Femur (tissue), 1 donor: ENCODE results near the gene NPY1R.

ENCODE experiments used
- DNase-seq: peaks from one replicate; pipeline ENCODE4 v3.0.0-alpha.2; 2017

Gene NPY1R

DNA sequence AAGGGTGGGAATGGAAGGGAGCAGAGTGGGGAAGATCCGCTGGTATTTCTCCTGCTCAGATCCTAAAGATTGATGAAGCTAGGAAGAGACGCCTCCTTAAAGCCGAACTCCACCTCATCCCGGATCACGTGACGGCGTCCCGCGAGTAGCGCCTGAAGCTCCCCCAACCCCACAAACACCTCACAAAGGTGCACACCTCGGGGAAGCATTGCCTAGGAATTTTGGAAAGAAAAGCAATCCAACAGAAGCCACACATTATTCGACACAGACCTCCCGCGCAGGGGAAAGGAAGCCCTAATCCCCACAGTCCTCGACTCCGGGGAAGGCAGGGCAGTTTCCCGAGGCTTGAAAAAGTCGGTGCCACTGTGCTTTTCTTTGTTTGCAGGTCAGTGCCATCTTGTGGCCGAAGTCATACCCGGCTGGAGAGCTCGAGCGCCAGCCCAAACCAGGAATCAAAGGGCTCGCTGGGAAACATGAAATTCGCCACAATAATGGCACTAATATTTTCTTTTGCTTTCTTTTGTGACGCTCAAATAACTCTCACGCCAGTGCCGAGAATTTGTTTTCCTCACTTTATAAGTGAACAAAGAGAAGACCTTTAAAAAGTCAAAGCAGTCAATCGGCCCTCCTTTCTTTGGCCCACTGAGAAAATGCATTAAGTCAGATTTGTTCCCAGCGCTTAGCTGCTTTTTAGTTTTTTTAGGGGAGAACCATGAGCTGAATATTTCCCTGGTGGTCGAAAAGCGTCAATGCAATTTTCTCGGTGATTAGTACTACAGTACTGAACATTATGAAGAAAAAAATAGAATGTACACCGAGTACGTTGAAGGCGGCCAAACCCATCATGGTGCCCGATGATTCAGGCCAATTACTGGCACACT, at the start of gene NPY1R:
Gene NPY1R, minus strand, starts transcription at position 71 of the 881 bp plus-strand sequence. CDS start 6,042 bp downstream, outside the sequence.
- peak; percentile 89 for DNase-seq

DNA sequence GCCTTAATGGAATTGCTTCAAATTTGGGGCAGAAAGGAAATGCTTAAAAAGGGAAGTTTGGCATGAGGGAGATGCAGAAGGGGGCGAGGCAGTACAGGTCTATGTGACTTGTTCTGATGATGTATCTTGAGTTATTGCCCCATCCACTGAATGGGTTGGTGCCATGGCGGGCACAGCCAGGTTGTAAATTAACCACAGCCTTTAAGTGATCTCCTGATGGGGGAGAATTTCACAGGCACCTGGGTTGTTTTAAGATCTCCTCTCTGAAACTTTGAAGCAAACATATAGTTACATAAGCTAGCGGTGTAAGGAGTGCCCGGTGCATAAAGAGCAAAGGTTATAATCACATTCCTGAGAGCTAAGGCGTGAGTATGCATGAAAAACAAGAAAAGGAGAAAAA, 48.3 kb upstream of the NPY1R start:
- no peak for DNase-seq

DNA sequence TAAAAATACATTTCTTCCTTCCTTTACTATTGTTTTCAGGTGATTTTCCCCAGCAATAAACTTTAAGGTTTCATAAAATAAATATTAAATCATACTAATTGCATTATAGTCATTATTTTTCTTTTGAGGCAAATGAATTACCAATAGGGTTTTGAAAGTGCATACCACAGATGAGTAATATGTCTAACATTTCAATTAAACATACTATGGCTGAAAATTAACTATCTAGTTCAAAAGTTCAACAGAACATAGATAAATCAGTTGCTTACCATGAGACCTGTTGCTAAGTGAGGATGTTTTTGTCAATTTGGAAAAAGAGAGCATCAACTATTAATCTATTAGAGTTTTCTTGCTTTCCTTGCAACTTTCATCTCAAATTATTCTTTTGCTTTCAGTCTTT, 46.3 kb upstream of the NPY1R start:
- no peak for DNase-seq

DNA sequence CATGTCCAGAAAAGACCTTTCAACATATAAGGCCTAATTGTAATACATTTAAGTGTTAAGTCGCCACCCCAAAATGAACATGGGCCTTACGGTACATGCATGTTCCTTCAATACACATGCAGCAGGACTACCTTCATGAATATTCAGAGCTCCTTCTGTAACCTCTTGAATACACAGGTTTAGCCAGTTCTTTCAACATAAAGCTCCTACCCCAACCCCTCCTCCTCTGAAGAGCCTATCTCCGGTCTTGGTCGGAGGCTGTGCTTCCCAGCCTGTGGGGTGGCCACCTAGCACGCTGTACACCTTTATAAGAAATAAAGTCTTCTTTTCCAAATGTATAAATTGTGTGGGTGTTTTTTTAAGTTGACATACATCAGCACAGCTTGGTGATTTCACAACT, 39.6 kb upstream of the NPY1R start:
- DNase-seq = no peak

DNA sequence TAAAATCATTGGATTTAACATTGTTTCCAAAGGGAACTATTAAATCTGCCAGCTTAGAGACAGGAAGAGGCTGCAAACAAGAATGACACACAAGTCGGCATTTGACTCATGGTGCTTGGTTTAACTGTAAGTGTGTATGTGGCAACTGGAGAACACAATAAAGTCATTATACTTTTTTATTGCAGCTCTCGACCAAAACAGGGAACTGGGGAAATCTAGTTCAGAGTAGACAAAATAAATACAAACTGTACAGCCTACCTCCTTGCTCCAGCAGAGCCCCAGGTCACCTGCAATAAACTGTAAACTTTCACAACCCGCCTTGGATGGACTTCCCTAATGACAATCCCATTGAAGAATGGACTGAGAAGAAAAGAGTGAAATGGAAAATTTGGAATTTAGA, 35.3 kb upstream of the NPY1R start:
- no peak for DNase-seq

DNA sequence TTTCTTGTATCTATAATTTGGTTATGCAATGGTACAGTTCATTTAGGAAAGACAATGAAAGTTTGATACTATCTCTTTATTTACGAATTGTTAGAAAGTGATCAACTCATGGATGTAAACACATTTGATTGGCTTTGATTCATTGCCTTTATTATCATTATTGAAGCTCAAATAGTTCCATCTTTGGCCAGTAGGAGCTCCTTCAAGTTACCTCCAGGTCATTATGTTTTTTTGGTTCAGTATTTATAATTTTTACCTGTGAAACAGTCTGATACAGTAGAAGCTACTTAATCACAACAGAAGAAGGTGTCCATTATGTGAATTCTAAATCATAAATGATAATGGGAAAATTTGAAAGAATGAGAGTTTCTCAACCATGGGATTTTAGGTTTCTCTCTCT, 23.7 kb upstream of the NPY1R start:
- DNase-seq = no peak

DNA sequence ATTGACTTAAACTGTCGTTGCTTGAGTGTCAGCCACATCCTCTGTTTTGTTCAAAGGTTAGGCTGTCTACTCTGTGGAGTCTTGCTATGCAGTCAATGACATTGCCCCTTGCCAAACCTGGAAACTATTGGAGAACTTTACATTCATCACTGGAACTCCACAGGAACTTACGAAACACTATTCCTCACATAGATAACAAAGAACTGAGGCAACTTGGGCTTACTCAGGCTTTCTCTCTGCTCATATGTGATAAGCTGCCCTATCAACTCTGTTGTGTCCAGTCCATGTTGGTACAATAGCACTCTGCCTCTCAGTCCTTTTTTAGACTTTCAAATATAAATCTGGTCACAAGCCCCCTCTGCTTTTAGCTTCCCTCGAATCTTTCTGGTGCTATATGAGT, 20.7 kb upstream of the NPY1R start:
- no peak for DNase-seq

DNA sequence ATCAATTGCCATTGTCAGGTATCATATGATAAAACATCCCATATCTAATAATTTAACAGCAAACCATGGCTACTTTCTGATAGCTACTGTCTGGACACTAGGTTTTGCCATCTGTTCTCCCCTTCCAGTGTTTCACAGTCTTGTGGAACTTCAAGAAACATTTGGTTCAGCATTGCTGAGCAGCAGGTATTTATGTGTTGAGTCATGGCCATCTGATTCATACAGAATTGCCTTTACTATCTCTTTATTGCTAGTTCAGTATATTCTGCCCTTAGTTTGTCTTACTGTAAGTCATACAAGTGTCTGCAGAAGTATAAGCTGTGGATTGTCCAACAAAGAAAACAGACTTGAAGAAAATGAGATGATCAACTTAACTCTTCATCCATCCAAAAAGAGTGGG, 18.3 kb upstream of the NPY1R start:
- DNase-seq = no peak

DNA sequence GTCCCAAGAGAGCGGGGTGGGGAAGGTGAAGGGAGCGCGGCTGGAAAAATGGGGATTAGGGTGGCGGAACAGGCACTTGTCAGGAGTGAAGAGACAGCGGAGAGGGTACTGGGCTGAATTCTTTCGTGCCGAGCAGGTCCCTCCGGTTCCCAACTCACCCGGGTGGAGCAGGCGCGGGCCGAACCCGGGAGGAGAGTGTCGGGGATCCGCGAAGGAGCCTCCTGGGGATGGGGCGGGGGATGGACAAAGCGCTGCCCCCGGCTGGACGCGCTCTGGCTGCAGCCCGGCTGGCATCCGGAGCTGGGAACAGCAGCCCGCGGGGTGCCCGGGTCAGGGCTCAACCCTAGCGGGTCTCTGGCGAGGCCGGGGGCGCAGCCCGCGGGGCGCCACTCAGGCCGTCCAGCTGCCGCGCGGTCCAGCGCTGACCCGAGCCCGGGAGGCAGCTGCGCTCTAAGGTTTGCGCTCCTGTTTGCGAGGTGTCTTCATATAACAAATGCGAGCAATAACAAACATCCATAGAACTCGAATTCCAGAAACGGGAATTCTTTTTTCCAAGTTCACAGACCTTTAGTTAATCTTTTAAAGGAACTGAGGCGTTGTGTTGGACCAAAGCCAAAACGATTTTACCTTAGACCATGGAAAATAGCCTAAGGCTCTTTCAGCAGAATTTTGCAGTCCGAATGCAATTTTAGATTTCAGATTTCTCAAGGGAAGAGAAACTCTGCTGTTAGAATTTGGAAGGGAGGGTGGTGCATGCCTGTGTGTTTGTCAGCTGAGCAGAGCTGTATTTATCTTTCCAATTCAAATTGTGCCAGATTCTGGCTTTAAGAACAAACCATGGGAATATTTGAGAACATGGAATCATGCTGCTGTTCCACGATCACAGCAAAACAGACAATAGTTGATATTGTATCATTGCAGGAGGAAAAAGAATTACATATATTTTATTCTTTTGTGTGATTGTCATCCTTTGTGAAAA, 12.0 kb upstream of the NPY1R start:
- DNase-seq = peak; percentile 22

DNA sequence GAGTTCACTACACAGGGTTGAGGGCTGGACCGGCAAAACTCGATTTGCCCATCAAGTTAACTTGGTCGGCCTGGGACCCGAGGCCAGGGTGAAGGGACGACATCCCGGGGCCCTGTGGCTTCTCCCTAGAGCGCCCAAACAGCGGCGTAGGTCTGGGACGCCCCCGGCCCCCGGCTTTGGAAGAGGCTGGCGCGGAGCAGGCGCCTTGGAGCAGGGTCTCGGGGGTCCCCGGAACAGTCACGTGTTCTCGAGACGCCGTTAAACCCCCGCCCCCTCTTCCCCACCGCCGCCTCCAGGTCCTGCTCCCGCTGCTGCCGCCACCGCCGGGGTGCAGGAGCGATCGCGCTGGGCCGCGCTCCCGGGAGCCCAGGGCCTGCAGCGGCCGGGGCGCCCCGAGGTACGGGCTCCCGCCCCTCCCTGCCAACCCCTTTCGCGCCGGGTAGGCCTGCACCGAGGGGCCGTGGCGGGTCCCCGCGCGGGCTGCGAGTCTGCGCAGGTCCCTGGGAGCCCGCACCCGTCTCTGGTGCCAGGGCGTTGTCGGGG, 11.3 kb upstream of the NPY1R start, which contains the start of gene NPY5R:
Gene NPY5R, plus strand, starts transcription at position 289 of the 543 bp plus-strand sequence. CDS start 6,382 bp downstream, outside the sequence.
- no peak for DNase-seq

DNA sequence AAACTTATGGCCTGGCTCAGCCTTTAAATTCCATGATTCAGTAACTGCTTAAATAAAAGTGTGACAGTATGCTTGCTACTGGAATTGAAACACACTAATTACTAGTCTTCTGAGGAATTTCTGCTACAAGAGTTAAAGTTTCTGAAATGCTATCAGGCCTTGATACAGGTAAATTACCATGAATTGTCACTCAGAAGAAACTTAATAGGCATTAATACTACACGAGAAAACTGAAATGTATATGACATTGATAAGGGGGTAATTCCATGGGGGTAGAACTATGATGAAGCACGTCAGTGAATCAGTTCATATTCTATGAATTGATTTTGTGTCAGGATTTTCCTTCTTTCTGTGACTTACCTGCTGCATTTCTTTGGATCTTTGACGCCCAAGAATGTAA, 3.0 kb upstream of the NPY1R start:
- DNase-seq = no peak

DNA sequence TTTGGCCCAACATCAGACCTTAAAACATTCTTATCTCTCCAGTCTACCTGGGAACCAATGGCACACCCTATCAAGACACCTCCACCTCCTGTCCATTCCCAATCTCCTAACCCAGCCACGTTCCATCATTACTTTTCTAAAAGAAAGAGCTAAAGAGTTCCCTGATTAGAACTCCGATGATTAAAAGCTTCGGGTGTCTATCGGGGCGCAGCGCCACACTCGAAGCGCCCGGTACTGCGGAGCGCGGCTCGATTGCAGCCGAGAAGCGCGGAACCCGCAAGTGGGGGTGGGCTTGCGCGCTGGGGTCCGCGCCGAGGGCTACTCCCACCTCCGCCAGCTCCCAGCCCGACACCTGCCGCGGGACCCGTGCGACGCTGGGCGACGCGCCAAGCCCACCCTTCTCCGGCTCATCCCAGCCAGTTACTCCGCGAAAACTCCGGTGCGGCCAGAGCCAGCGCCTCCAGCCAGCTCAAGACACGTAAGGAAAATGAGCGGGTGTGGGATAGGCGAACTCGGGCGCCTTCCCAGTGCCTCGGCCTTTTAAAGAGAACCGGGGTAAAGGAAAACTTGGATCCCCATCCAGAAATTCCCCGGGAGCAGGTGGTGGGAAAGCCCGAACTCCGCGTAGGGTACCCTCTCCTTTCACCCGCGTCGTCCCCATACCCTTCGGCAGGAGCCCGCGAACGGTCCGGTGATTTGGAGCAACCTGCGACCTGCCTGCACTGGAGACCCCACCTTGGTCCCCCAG, 593 bp downstream of the NPY1R start:
- peak; percentile 49 for DNase-seq

DNA sequence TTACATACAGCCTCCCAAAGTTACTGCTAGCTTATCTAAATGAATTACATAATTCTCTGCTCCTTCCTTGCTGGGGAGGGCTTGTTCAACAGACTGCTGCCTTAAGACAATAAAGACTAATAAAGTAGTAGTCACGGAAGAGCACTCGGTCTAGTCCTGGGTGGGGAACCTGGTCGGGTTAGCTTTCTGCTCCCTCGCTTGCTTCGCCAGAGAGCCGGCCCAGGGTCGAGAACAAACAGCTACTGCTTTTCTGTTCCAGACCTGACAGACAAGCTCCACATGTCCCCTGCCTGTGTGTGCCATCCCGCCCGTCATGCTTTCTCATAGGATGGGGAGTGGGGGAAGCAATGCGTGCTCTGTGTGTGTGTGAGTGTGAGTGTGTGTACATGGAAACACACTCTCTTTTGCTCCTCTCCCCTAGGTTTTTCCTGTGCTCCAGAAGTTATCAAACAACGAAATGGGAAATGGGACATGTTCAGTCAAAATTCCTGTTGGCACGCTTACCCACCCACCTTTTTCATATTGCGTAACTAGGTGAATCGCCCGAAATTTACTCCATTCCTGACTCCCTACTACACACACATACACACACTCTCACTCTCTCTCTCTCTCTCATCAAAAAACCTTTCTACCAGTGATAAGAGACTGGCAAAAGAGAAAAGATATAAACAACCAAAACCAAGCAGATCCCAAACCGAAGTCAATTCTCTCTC, 1.3 kb downstream of the NPY1R start:
- peak; percentile 29 for DNase-seq

DNA sequence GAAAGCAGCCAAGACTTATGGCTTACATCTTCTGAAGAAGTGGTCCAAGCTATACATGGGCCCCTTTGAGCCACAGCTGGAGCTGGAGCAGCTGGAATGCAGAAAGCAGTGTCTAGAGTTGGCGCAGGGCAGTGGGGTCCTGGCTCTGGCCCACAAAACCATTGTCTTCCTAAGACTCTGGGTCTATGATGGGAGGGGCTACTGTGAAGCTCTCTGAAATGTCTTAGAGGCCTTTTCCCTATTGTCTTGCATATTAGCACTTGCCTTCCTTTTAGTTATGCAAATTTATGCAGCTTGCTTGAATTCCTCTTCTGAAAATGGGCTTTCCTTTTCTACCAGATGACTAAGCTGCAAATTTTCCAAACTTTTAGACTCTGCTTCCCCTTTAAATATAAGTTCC, 15.3 kb downstream of the NPY1R start:
- no peak for DNase-seq

DNA sequence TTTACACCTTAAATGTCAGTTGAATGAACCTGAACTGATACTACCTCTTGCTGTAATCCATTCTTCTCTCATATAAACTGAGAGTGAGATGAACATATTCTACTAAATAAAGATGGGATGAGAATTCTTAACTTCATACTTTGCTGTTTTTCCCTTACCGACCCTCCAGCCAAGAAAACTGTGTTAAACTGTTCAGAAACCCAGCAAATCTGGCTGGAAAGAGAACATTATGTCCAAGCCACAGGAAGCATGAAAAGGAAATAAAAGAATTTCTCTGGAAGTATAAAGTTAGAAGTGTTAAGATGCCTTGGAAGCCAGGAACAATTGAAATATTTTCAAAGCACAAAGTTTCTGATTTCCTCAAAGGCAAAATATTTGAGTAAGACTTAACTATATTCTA, 22.9 kb downstream of the NPY1R start:
- no peak for DNase-seq

DNA sequence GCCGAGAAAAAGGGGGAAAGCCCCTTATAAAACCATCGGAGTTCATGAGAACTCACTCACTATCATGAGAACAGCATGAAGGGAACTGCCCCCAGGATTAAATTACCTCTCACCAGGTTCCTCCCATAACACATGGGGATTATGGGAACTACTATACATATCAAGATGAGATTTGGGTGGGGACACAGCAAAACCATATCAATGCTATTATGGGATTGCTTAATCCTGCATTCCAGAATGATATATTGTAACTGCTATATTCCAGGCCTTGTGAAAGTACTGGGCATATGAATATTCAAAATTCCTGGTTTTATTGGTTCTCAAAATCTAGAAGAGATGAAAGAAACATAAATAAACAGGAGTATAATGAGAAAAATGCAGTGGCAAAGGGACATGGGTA, 29.3 kb downstream of the NPY1R start:
- no peak for DNase-seq

DNA sequence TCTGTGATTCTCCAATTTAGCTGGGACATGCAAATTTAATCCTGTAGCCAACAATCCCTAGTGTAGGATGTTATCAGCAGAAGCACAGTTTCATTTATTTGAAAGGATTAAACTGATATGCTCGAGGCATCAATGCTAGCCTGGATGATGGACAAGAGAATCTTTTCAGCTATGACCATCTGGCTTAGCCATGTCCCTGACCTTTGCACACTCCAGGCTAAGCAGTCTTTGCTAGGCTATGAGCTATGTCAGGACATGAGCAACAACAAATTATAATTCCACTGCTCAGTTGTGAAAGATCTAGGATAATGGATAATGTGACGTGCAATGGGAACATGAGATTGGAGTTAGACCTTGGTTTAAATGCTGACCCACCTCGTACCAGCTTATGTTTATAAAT, 32.0 kb downstream of the NPY1R start:
- no peak for DNase-seq

DNA sequence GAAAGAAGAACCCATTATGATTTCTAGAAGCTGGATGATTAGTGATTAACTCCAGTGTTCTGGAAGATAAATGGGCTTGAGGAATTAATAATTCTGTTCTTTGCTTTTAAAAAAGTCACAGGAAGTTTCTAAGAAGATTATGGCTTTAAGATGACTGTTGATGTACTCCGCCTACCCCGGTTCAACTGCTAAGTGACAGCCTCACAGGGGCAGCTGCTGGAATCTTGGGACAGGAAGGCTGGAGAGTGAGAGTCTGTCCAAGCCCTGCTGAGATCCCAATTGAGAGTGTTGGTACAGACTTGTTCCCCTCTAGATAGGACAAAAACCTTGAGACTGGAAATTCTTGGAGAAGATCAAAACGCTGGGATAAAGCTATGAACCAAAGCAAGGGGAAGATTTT, 37.3 kb downstream of the NPY1R start:
- DNase-seq = no peak

DNA sequence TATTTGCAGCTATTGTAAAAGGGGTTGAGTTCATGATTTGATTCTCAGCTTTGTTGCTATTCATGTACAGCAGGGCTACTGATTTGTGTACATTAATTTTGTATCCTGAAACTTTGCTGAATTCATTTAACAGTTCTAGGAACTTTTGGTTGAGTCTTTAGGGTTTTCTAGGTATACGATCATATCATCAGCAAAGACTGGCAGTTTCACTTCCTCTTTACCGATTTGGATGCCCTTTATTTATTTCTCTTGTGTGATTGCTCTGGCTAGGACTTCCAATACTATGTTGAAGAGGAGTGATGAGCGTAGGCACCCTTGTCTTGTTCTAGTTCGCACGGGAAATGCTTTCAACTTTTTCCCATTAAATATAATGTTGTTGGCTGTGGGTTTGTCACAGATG, 48.1 kb downstream of the NPY1R start:
- no peak for DNase-seq

DNA sequence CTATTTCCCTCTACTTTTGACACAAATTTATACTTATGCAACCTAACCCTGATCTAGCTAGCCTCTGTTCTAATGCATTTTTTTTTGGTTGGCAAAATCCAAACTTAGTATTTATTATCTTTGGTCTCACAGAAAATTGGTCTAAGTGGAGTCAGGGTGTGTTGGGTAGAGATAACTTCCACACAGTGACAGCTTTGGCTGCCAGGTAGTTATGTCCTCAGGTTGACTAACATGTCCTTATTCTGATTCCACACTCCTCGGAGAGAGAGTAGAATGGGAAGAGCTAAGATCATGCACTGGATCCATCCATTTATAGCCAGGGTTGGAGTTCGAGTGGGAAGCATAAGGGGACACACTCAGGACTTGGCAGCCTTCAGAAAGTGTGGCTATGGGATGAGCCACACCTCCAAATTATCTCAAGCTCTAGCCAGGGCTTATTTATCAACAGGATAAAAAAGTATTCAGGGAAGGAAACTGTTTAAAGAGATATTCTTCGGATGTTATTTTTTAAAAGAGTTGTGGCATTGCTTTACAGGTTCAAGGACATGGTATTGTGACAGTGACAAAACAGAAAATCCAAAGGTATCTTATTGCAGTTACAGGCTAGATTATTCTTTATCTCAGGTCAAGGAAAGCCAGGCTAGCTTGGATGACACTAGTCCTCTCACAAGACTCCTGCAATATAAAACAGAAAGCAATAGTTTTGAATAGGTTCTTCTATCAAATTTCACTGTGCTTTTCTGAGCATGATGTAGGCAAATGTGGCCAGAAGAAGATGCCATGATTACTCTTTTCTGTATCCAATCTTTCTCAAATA, 51.5 kb downstream of the NPY1R start:
- no peak for DNase-seq

DNA sequence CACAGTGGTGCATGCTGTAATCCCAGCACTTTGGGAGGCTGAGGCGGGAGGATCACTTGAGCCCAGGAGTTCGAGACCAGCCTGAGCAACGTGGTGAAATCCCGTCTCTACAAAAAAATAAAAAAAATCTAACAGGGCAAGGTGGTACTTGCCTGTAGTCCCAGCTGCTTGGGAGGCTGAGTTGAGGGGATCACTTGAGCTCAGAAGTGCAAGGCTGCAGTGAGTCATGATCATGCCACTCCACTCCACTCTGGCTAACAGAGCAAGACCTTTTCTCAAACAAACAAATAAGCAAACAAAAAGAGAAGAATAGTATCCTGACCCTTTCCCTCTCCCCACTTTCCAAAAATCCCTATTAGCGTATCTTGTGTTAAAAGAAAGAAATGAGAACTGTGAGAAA, 52.7 kb downstream of the NPY1R start:
- no peak for DNase-seq
